Activated B cell treated with CpG ODN at 0.5 μM for 24 hours (primary cell): ENCODE measurements around the gene KRTAP5-11. TPM values are rescaled to one million over a fixed set of nuclear protein-coding genes. Genes with fewer than 3 reads are reported as not detected.
"Not testable (repeated sequence)": the region's sequence is repeated elsewhere in the genome, so short reads cannot be mapped to it uniquely, and the experiment has no call there.

Experiments used
- ATAC-seq: fragments of 200-7000 bp; cut with Tn5 transposase; one replicate; pipeline ENCODE4 v1.10.0; 2021; ENCODE audit warnings: low read depth, mild to moderate bottlenecking, moderate library complexity
- CTCF ChIA-PET: fragments of 350-600 bp; sonication (Branson Sonifier 250); formaldehyde crosslinking; loops from one replicate; lab custom pipeline; 2021; ENCODE audit warnings: antibody characterized with exemption; lab: Charles Lee
- POLR2A ChIA-PET: fragments of 350-600 bp; sonication (Branson Sonifier 250); formaldehyde crosslinking; loops from one replicate; lab custom pipeline; 2021; ENCODE audit warnings: antibody characterized with exemption; lab: Charles Lee
- DNase-seq: peaks from one replicate; pipeline ENCODE4 v3.0.0; 2022
- H3K27ac Mint-ChIP-seq: one replicate; pipeline ENCODE4 v1.8.0; 2020; ENCODE audit warnings: mixed read lengths
- H3K27me3 Mint-ChIP-seq: one replicate; pipeline ENCODE4 v1.8.0; 2021; ENCODE audit warnings: mixed read lengths
- H3K36me3 Mint-ChIP-seq: one replicate; pipeline ENCODE4 v1.8.0; 2021; ENCODE audit warnings: low read depth, mixed read lengths
- H3K4me1 Mint-ChIP-seq: one replicate; pipeline ENCODE4 v1.8.0; 2021; ENCODE audit warnings: mixed read lengths
- H3K4me3 Mint-ChIP-seq: one replicate; pipeline ENCODE4 v1.8.0; 2020; ENCODE audit warnings: mild to moderate bottlenecking, mixed read lengths
- H3K9me3 Mint-ChIP-seq: one replicate; pipeline ENCODE4 v1.8.0; 2020; ENCODE audit warnings: mixed read lengths
- intact Hi-C: fragments of 100-400 bp; cut with micrococcal nuclease; formaldehyde crosslinking; loops from one replicate; pipeline ENCODE4 v1.15.1; 2024
- total RNA-seq: library from RNA; stranded (reverse); gene quantifications from 2 replicates; pipeline ENCODE4 v1.2.3, GENCODE V29; 2022
- TF ChIP-seq, protein P1 (sequence below): fragments of 200-600 bp; IDR thresholded peaks from one replicate; pipeline ENCODE4 v1.8.0; 2022; ENCODE audit warnings: antibody characterized with exemption, mild to moderate bottlenecking

Gene KRTAP5-11
- total RNA-seq, 1 donor from 2014 or later, result not detected

DNA sequence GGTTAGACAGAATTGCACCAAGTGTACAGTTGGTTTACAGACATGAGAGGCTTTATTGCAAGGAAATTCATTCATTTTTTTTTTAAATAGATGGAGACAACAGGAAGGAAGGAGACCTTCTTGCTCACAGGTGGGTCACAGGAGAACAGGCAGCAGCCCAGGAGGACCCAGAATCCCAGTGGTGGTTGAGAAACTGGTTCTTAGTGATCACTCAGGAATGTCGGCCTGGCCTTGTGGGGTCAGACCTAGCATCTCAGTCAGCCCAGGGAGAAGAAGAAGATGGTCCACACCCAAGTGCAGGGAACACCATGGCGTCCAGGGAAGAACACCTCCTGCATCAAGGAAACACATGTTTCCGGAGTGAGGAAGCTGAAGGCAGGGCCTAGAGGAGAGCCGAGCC is 849 bp downstream of the KRTAP5-11 start:
- DNase-seq, result no peak
- Mint-ChIP-seq H3K9me3 (no peaks in the 10 kb centered on the region), H3K4me3 (no peak overlapping the region), H3K27ac (no peak overlapping the region), H3K27me3 (peaks cover 16% of the 10 kb centered on the region), H3K4me1 (peaks cover 2% of the 10 kb centered on the region), H3K36me3 (no peaks in the 10 kb centered on the region)
- ChIA-PET POLR2A (no interaction called here), CTCF (no interaction called here)
- no peak for ATAC-seq
- TF ChIP-seq, protein P1, sequence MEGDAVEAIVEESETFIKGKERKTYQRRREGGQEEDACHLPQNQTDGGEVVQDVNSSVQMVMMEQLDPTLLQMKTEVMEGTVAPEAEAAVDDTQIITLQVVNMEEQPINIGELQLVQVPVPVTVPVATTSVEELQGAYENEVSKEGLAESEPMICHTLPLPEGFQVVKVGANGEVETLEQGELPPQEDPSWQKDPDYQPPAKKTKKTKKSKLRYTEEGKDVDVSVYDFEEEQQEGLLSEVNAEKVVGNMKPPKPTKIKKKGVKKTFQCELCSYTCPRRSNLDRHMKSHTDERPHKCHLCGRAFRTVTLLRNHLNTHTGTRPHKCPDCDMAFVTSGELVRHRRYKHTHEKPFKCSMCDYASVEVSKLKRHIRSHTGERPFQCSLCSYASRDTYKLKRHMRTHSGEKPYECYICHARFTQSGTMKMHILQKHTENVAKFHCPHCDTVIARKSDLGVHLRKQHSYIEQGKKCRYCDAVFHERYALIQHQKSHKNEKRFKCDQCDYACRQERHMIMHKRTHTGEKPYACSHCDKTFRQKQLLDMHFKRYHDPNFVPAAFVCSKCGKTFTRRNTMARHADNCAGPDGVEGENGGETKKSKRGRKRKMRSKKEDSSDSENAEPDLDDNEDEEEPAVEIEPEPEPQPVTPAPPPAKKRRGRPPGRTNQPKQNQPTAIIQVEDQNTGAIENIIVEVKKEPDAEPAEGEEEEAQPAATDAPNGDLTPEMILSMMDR, result no peak
- intact Hi-C loops, result no loop called here

DNA sequence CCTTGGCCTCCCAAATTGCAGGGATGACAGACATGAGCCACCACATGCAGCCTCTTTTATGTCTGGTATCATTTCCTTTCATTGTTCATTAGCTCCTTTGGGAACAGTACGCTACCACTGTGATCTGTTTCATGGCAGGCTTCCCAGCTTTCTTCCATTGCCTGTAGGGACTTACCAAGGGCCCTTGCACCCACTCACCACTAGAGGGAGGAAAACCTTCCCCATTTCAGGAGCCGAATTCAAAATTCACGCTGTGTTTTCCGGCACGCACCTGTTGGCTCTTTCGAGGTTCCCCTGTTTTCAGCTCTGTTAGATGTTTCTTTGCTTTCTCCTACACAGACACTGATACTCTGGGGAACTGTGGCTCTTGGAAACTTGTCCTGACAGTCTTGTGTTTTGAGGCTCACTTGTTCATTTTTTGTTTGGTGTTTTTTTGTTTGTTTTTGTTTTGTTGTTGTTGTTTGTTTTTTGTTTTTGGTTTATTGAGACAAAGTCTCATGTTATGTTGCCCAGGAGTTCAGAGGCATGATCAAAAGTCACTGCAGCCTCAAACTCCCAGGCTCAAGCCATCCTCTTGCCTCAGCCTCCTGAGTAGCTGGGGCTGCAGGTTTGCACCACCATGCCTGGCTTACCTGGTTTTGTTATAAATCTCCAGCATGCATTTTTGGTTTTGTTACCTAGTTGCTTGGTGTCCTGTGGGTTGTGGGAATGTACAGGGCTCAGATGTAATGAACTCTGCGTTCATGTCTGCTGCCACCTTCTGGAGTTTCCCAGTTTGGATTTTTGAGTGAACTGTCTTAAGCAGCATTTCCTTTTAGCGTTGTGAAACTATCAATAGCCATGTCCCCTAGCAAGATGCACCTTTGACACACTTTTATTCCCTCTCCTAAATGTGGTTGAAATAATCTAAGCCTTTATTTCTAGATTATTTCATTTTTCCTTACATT is 2.3 kb downstream of the KRTAP5-11 start:
- intact Hi-C loops, result no loop called here
- Mint-ChIP-seq H3K27ac (no peak overlapping the region), H3K4me3 (no peak overlapping the region), H3K36me3 (no peaks in the 10 kb centered on the region), H3K9me3 (no peaks in the 10 kb centered on the region), H3K27me3 (peaks cover 16% of the 10 kb centered on the region), H3K4me1 (peaks cover 2% of the 10 kb centered on the region)
- no peak for DNase-seq
- POLR2A ChIA-PET, result no interaction called here
- no peak for ATAC-seq
- TF ChIP-seq, protein P1, result peak; percentile 22
- CTCF ChIA-PET, result no interaction called here

DNA sequence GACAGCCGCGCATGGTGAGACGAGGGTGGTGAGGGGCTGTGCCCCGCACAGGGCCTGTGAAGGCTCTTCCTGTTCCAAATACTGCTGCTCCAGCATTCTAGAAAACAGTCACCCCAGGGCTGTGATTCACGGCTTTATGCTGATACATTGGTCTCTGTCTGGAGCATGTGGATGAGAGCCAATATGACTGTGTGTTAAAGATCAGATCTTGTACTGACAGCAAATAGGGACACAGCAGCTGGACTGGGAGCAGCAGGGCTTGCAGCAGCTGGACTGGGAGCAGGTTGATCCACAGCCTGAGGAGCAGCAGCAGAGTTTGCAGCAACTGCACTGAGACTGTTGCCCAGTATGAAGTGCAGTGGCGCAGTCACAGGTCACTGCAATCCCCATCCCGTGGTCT is 3.2 kb downstream of the KRTAP5-11 start:
- intact Hi-C loops, H3K4me1 Mint-ChIP-seq, H3K4me3 Mint-ChIP-seq, POLR2A ChIA-PET, CTCF ChIA-PET, H3K27ac Mint-ChIP-seq, H3K9me3 Mint-ChIP-seq, DNase-seq, H3K36me3 Mint-ChIP-seq, ATAC-seq: not testable (repeated sequence)
- H3K27me3 Mint-ChIP-seq, result peaks cover 11% of the 10 kb centered on the region

DNA sequence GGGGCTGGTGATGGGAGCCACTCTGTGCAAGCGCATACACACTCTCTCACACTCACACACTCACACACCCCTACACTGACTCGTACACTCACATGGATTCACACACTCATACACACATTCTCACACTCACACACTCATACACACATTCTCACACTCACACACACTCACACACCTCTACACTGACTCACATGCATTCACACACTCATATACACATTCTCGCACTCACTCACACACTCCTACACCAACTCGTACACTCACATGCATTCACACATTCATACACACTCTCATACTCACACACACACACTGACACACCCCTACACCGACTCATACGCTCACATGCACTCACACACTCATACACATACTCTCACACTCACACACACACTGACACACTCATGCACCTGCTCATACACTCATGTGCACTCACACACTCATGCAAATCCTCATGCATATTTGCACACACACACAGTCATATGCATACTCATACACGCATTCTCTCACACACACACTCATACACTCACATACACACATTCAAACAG is 5.1 kb downstream of the KRTAP5-11 start:
- no peak overlapping the region for H3K4me3 Mint-ChIP-seq
- peaks cover 15% of the 10 kb centered on the region for H3K27me3 Mint-ChIP-seq
- ChIA-PET CTCF (no interaction called here), POLR2A (no interaction called here)
- H3K4me1 Mint-ChIP-seq, result peaks cover 2% of the 10 kb centered on the region
- no peak overlapping the region for H3K27ac Mint-ChIP-seq
- TF ChIP-seq, protein P1, result no peak
- DNase-seq, result no peak
- no peaks in the 10 kb centered on the region for H3K36me3 Mint-ChIP-seq
- intact Hi-C loops, result no loop called here
- ATAC-seq, result no peak
- no peaks in the 10 kb centered on the region for H3K9me3 Mint-ChIP-seq

DNA sequence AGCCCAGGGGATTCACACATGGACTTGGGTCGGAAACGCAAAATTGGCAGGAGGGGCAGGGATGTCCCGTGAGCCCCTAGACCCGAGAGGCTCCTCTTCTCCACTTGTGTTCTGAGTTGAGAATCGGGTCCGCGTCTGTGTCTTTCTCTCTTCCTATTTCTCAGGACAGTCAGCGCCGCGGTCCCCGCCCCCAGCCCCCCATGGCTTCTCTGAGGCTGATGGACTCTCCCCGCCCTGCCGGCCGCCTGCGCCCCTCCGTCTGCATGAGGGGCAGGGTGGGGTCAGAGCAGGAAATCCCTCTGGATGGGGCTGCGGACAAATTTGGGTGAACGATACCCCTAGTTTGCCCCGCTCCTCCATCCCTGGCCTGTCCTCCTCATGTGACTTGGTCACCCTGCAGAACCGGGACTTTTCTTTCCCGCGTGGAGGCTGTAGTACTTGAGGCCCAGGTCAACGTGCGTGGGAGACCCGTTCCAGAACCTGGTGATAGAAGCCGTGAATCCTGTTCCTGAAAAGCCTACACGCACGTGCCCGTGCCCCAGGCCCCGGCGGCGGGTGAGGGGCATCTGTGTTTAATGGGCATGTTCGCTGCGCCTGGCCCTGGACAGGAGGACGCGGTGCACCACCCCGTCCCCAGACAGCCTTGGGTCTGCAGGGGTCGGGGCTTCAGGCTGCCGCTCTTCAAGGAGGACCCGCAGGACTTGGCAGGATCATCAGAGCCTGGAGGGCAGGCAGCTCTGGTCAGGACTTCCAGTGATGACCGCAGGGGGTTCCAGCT is 5.8 kb downstream of the KRTAP5-11 start:
- CTCF ChIA-PET, H3K27ac Mint-ChIP-seq, H3K36me3 Mint-ChIP-seq, H3K4me3 Mint-ChIP-seq, ATAC-seq, POLR2A ChIA-PET, intact Hi-C loops, DNase-seq, H3K4me1 Mint-ChIP-seq, H3K9me3 Mint-ChIP-seq: not testable (repeated sequence)
- peaks cover 16% of the 10 kb centered on the region for H3K27me3 Mint-ChIP-seq
